ENCODE measurements around the gene RBM19. TPM values are rescaled to one million over a fixed set of nuclear protein-coding genes. Genes with fewer than 3 reads are reported as not detected.

Gene RBM19
- total RNA-seq, 1 donor, result 29.9 TPM

DNA sequence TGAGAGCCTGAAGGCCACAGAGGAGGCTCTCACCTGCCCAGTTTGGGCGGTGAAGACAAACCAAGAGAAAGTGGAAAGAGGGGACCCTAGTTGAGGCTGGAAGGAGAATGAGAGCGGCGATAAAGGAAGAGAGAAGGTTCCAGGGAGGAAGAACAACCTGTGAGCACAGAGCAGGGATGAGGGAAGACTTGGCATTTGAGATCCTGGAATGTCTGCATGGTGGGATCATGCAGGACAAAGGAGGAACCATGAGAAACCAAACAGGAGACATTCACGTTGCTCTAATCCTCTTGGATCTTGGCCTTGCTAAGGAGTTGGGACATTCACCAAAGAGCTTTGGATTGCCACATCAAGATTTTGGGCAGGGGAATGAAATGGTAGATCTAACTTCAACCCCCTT lies 22.9 kb upstream of the RBM19 start:
- no peak for DNase-seq (ENCODE audit: low read depth in 2 of 3, low spot score in 2 of 3)

- DNase-seq (ENCODE audit: low read depth in 2 of 3, low spot score in 2 of 3), result no peak
Observed at GRCh38 chr12:113988064-113988451, 21.9 kb upstream of the RBM19 start.

DNA sequence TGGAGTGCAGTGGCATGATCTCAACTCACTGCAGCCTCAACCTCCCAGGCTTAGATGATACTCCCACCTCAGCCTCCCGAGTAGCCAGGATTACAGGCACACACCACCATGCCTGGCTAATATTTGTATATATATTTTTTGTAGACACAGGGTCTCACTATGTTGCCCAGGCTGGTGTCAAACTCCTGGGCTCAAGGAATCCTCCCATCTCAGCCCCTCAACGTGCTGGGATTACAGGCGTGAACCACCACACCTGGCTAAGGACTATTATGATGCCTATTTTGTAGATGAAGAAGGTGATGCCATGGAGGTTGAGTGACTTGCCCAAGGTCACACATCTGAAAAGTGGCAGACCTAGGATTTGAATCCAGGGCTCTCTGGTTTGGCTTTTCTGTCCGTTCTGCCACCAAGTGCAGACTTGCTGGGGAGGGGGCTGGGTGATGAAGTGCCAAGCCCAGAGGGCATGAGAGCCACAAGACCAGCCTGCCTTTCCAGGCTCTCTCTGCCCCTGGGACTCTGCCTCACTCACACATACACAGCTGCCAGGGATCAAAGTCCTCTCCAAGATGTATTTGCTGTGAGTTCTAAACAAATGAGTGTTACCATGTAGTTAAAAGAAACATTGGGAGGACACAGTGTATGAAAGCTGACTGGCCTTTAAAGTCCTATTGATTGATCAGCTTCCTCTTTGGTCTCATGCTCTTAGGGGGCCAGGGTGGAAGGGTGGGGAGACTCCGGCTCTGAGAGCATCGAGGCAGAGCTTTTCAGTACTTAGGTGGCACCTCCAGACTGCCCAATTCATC lies 21.3 kb upstream of the RBM19 start:
- no peak for DNase-seq (ENCODE audit: low read depth in 2 of 3, low spot score in 2 of 3)

- DNase-seq (ENCODE audit: low read depth in 2 of 3, low spot score in 2 of 3), result no peak
Observed at GRCh38 chr12:113984464-113984863, 18.3 kb upstream of the RBM19 start.

- no peak for DNase-seq (ENCODE audit: low read depth in 2 of 3, low spot score in 2 of 3)
Observed at GRCh38 chr12:113983777-113984448, 17.8 kb upstream of the RBM19 start.

- no peak for DNase-seq (ENCODE audit: low read depth in 2 of 3, low spot score in 2 of 3)
Observed at GRCh38 chr12:113983265-113983664, 17.1 kb upstream of the RBM19 start.

DNA sequence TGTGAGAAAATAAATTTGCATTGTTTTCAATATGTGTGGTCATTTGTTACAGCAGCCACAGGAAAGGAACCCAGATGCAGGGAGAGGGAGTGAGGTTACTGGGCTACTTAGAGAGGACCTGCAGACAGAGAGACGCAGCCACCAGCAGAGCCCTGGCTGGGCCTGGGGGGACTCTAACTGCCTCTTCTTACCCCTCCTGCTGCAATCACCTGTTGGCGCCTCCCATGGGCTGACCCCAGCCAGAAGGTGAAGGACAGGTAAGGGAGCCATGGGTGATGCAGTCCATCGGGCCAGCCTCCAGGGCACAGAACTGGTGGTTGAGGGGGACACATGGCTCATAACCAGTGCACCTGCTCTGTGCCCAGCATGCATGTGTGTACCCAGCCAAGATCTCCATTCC lies 15.8 kb upstream of the RBM19 start:
- no peak for DNase-seq (ENCODE audit: low read depth in 2 of 3, low spot score in 2 of 3)

- DNase-seq (ENCODE audit: low read depth in 2 of 3, low spot score in 2 of 3), result peak in 2 of 3 donors; percentile 54 to 80
Observed at GRCh38 chr12:113980537-113981337, 14.6 kb upstream of the RBM19 start.

DNA sequence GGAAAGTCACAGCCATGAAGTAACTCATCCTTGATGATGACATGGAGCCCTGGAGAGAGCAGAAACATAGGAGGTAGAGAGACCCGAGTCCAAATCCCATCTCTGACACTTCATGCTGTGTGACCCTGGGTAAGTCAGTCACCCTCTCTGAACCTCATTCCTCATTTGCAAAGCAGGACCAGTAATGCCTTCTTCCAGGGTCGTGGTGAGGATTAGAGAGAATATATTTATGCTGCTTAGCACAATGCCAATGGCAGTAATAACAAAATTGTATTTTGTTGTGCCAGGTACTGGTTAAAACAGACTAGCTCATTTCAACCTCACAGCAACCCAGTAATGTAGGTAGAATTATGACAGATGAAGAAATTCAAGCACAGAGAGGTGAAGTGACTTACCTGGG lies 13.9 kb upstream of the RBM19 start:
- DNase-seq (ENCODE audit: low read depth in 2 of 3, low spot score in 2 of 3), result no peak

DNA sequence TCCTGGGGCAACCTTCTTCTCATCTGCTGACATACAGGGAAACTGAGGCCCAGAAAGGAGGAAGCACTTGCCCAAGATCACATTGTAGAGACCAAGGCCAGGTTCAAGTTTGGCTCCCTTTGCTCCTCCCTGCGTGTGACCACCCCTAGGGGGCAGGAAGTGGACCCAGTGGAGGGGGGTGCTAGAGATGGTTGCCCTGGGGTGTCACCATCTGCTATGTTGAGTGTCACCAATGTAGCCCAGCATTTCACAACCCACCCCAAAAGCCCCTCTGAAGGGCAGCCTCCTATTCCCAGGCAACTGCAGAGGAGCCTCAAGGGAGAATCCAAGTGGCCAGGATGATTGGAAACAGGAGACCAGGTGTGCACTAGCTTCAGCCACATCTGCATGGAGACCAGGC lies 12.0 kb upstream of the RBM19 start:
- no peak for DNase-seq (ENCODE audit: low read depth in 2 of 3, low spot score in 2 of 3)

GRCh38 chr12:113974006-113974405 lies 7.9 kb upstream of the RBM19 start:
- no peak for DNase-seq (ENCODE audit: low read depth in 2 of 3, low spot score in 2 of 3)

DNA sequence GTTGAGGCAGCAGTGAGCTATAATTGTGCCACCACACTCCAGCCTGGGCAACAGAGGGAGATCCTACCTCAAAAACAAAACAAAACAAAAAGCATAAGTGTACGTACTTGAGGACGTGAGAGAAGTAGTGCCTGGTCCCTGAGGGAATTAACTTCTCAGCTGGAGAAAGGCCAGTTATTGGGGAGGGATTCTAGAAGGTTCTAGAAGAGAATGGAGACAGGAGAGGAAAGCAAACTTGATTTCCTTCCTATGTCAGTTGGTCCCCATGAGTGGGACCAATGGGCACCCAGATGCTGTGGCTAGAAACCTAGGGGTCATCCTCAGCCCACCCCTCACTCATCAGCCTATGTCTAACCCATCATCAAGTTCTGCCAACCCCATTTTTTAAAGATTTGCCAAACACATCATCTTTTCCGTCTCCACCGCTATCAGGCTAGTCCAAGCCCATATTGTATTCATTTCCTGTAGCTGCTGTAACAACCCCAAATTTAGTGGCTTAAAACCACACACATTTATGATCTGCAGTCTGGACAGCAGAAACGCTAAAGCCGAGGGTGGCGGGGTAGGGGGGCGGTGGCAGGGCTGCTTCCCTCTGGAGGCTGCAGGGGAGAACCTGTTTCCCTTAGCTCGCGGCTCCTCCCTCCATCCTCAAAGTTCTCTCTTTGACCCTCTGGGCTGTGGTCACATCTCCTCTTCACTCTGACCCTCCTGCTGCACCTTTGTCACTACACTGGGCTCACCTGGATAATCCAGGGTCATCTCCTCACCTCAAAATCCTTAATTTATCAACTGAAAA lies 7.2 kb upstream of the RBM19 start:
- peak in 2 of 3 donors; percentile 40 to 73 for DNase-seq (ENCODE audit: low read depth in 2 of 3, low spot score in 2 of 3)

GRCh38 chr12:113971392-113971791 lies 5.3 kb upstream of the RBM19 start:
- DNase-seq (ENCODE audit: low read depth in 2 of 3, low spot score in 2 of 3), result no peak

DNA sequence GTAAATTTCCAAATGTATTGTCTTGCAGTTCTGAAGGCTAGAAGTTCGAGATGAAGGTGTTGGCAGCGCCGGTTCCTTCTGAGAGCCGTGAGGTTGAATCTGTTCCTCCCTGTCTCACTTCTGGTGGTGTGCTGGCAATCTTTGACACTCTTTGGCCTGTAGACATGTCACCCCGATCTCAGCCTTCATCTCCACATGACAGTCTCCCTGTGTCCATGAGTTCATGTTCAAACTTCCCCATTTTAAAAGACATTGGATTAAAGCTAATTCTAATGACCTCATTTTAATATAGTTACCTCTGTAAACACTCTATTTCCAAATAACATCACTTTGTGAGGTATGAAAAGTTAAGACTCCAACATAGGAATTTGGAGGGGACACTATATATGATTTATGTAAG lies 4.1 kb upstream of the RBM19 start:
- peak in 1 of 3 donors; percentile 4 for DNase-seq (ENCODE audit: low read depth in 2 of 3, low spot score in 2 of 3)

- DNase-seq (ENCODE audit: low read depth in 2 of 3, low spot score in 2 of 3), result no peak
Observed at GRCh38 chr12:113967368-113967767, 1.2 kb upstream of the RBM19 start.

DNA sequence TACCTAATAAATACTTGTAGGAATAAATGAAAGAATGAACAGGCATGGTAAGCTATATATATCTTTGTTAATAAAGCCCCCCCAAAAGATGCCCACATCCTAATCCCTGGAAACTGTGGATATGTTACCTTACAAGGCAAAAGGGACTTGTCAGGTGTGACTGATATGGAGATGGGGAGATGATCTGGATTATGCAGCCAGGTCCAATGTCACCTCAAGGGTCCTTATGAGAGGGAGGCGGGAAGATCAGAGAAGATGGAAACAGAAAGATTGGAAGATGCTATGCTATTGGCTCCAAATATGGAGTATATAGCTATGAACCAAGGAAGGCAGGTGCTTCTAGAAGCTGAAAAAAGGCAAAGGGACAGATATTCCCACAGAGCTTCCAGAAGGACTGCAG lies 3.4 kb downstream of the RBM19 start:
- no peak for DNase-seq (ENCODE audit: low read depth in 2 of 3, low spot score in 2 of 3)

DNA sequence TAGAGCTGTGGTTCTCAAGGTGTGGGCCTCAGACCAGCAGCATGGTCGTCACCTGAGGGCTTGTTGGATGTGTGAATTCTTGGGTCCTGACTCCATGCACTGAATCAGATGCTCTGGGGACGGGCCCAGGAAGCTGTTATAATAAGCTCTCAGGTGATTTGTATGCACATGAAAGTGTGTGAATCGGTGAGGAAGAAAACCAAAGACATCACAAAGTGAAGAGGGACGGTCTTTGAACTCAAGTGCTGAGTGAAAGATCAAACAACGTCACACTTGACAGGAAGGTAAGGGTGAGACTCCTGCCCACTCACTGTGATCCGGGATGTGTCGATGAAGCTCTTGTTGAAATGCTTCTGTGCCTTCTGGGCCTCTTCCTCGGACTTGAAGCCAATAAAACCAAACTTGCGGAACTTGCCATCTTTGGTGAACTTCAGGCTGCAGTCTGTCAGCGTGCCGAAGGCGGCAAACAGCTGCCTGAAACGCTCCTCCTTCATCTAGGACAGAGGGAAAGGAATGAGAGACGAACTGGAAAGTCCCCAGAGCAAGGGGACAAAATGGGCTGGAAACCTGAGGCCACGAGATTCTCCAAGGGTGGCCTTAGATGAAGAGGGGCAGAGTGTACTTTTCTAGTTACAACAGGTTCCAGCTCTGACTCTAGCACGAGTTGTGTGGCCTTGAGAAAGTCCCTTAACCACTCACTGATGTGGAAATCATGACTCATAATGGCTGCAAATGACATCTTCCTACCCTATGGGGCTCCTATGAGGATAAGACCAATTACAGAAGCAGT lies 4.0 kb downstream of the RBM19 start:
- DNase-seq (ENCODE audit: low read depth in 2 of 3, low spot score in 2 of 3), result no peak

DNA sequence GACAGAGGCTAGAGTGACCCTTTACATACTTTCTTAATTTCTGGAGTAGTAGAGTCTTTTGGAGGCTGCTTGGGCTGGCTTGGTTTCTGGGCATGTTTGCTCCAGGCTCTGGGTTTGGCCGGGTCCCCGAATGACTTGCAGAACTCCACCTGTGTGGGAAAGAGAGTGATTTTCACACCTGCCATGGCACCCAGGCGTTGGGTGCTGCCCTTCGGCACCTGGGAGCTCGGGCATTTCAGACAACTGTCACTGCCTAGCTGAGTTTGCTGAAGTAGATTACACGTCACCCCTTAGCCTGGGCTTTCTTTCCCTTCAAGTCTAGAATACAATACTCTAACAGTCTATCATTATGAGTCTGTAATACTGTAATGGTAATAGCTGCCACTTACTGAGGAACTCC lies 6.1 kb downstream of the RBM19 start:
- no peak for DNase-seq (ENCODE audit: low read depth in 2 of 3, low spot score in 2 of 3)

DNA sequence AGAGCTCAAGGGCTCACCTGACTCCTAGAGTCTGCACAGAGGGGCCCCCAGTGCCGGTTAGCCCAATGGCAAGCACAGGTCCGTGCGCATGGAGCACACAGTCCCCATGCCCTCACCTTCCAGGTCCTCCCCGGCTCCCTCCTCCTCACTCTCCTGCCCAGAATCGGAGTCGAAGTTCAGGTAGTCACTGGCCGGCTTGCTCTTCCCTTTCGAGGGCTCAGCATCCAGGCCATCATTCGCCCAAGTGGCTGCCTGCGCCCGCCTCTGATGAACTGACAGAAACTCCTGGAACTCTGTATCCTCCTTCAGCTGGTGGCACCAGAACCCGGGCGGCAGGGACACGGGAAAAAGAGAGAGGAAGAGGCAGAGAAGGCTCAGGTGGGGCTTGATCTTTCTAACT lies 7.0 kb downstream of the RBM19 start:
- DNase-seq (ENCODE audit: low read depth in 2 of 3, low spot score in 2 of 3), result no peak

- DNase-seq (ENCODE audit: low read depth in 2 of 3, low spot score in 2 of 3), result no peak
Observed at GRCh38 chr12:113958108-113958507, 8.0 kb downstream of the RBM19 start.
